Dermis blood vessel endothelial cell (primary cell): ENCODE measurements around the gene HINT1. TPM values are rescaled to one million over a fixed set of nuclear protein-coding genes. Genes with fewer than 3 reads are reported as not detected.
"Not testable (repeated sequence)": the region's sequence is repeated elsewhere in the genome, so short reads cannot be mapped to it uniquely, and the experiment has no call there.

ENCODE experiments used
- DNase-seq: peaks from one replicate; pipeline ENCODE4 v3.0.0; 2010
- total RNA-seq: library from RNA; depleted of rRNA; stranded (reverse); fragments of >200 nt; gene quantifications from 2 replicates; pipeline ENCODE4 v1.2.3, GENCODE V29; 2014

The HINT1 gene
- total RNA-seq: 97.4 and 198 TPM in 2 replicates

GRCh38 chr5:131165119-131165727 lies at the start of gene HINT1:
TSS of gene HINT1 (minus strand) at chr5:131165256. CDS start at chr5:131165205, 51 bp downstream.
- DNase-seq: peak; percentile 93

GRCh38 chr5:131214609-131215227 lies 49.7 kb upstream of the HINT1 start:
- no peak for DNase-seq

- no peak for DNase-seq
Observed at GRCh38 chr5:131212471-131213021, 47.5 kb upstream of the HINT1 start.

GRCh38 chr5:131211669-131212068 lies 46.6 kb upstream of the HINT1 start:
- DNase-seq: no peak

- DNase-seq: no peak
Observed at GRCh38 chr5:131210151-131210510, 45.1 kb upstream of the HINT1 start.

GRCh38 chr5:131209506-131210150 lies 44.6 kb upstream of the HINT1 start:
- DNase-seq: no peak

GRCh38 chr5:131209175-131209505 lies 44.1 kb upstream of the HINT1 start:
- DNase-seq: no peak

GRCh38 chr5:131206772-131207171 lies 41.7 kb upstream of the HINT1 start:
- DNase-seq: no peak

GRCh38 chr5:131206061-131206460 lies 41.0 kb upstream of the HINT1 start:
- no peak for DNase-seq

GRCh38 chr5:131204964-131205363 lies 39.9 kb upstream of the HINT1 start:
- DNase-seq: no peak

- DNase-seq: no peak
Observed at GRCh38 chr5:131200560-131200959, 35.5 kb upstream of the HINT1 start.

GRCh38 chr5:131198625-131199024 lies 33.6 kb upstream of the HINT1 start:
- DNase-seq: no peak

GRCh38 chr5:131196331-131196730 lies 31.3 kb upstream of the HINT1 start:
- DNase-seq: no peak

GRCh38 chr5:131195696-131196095 lies 30.6 kb upstream of the HINT1 start:
- DNase-seq: no peak

- DNase-seq: no peak
Observed at GRCh38 chr5:131194725-131195124, 29.7 kb upstream of the HINT1 start.

- DNase-seq: not testable (repeated sequence)
Observed at GRCh38 chr5:131193897-131194296, 28.8 kb upstream of the HINT1 start.

- peak; percentile 64 for DNase-seq
Observed at GRCh38 chr5:131193106-131193505, 28.1 kb upstream of the HINT1 start.

GRCh38 chr5:131186561-131187256 lies 21.7 kb upstream of the HINT1 start:
- no peak for DNase-seq

- no peak for DNase-seq
Observed at GRCh38 chr5:131185523-131186104, 20.6 kb upstream of the HINT1 start.

- DNase-seq: no peak
Observed at GRCh38 chr5:131182839-131183238, 17.8 kb upstream of the HINT1 start.

- DNase-seq: no peak
Observed at GRCh38 chr5:131180407-131180806, 15.4 kb upstream of the HINT1 start.

- peak; percentile 5 for DNase-seq
Observed at GRCh38 chr5:131171276-131171810, 6.3 kb upstream of the HINT1 start.
